ENCODE results near the gene PDE11A. TPM values are rescaled to one million over a fixed set of nuclear protein-coding genes. Genes with fewer than 3 reads are reported as not detected.
"Not testable (repeated sequence)": the region's sequence is repeated elsewhere in the genome, so short reads cannot be mapped to it uniquely, and the experiment has no call there.

Gene PDE11A
- total and polyA plus RNA-seq, 2 experiments from 2014 or later: 1.7 to 3.6 TPM

DNA sequence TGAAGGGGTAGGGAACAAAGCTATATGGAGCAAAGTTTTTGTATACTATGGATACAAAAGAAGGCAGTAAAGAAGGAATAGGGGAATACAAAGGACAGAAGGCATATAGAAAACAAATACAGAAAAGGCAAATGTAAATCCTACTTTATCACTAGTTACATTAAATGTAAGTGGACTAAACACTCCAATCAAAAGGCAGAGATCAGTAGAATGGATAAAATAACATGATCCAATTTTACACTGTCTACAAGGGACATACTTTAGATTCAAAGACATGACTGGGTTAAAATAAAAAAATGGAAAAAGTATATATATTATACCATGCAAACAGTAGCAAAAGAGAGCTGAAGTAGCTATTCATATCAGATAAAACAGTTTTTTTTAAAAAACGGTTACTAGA, 215.0 kb downstream of the PDE11A start:
- Histone ChIP-seq H3K27me3 (no peaks in the 10 kb centered on the region), H3K4me3 (no peak overlapping the region), H3K27ac (no peak overlapping the region), H3K4me1 (ENCODE audit: low read depth) (peaks cover 6% of the 10 kb centered on the region), H3K36me3 (no peaks in the 10 kb centered on the region), H3K9me3 (ENCODE audit: low read depth) (no peaks in the 10 kb centered on the region)
- DNase-seq (ENCODE audit: low read depth in 1 of 2, low spot score in 1 of 2): no peak
- TF ChIP-seq, protein P1, sequence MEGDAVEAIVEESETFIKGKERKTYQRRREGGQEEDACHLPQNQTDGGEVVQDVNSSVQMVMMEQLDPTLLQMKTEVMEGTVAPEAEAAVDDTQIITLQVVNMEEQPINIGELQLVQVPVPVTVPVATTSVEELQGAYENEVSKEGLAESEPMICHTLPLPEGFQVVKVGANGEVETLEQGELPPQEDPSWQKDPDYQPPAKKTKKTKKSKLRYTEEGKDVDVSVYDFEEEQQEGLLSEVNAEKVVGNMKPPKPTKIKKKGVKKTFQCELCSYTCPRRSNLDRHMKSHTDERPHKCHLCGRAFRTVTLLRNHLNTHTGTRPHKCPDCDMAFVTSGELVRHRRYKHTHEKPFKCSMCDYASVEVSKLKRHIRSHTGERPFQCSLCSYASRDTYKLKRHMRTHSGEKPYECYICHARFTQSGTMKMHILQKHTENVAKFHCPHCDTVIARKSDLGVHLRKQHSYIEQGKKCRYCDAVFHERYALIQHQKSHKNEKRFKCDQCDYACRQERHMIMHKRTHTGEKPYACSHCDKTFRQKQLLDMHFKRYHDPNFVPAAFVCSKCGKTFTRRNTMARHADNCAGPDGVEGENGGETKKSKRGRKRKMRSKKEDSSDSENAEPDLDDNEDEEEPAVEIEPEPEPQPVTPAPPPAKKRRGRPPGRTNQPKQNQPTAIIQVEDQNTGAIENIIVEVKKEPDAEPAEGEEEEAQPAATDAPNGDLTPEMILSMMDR (IDR thresholded peaks at IDR 0.05; ENCODE audit: low read depth, low read length): no peak

DNA sequence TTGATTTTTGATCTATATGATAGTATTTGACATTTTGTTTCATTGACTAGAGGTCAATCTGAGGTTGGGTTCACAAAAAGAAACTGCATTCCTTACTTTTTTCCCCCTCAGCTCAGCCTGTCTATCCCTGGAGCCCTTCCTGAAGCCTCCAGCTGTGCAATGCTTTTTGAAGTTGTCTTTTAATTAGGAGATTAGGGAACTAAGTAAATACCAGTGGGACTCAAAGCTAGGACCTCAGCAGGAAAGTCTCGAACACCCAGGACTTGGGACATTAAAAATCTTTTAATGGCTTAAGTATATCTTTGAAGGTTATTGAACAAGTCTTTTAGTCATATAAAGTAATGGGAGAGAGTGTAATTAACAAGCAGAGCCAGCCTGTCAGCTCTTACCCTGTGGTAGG, 220.2 kb downstream of the PDE11A start:
- Histone ChIP-seq H3K9me3 (ENCODE audit: low read depth) (no peaks in the 10 kb centered on the region), H3K27me3 (no peaks in the 10 kb centered on the region), H3K4me3 (no peak overlapping the region), H3K4me1 (ENCODE audit: low read depth) (peaks cover 12% of the 10 kb centered on the region), H3K36me3 (no peaks in the 10 kb centered on the region), H3K27ac (peak overlapping the region; percentile 25)
- TF ChIP-seq, protein P1 (IDR thresholded peaks at IDR 0.05; ENCODE audit: low read depth, low read length): no peak
- no peak for DNase-seq (ENCODE audit: low read depth in 1 of 2, low spot score in 1 of 2)

DNA sequence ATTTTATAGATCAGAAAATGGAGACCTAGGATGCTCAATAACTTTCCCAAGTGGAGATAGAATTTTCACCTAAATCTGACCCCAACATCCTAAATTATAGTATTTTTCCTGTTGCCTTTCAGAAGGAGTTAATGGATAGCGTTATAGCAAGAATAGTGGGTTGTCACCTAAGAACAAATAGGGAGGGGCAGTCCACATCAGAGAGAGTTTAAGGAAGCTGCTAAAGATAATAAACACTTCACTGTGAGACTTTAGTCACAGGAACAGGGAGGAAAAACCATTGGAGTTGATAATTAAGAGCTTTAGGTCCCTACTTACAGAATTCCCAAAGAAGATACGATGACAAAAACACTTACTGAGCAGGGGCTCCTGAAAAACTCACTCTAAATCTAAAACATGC, 229.4 kb downstream of the PDE11A start:
- no peak for DNase-seq (ENCODE audit: low read depth in 1 of 2, low spot score in 1 of 2)
- H3K36me3 ChIP-seq: no peaks in the 10 kb centered on the region
- H3K9me3 ChIP-seq (ENCODE audit: low read depth): no peaks in the 10 kb centered on the region
- TF ChIP-seq, protein P1 (IDR thresholded peaks at IDR 0.05; ENCODE audit: low read depth, low read length): no peak
- H3K27ac ChIP-seq: no peak overlapping the region
- no peak overlapping the region for H3K4me3 ChIP-seq
- H3K27me3 ChIP-seq: no peaks in the 10 kb centered on the region
- no peaks in the 10 kb centered on the region for H3K4me1 ChIP-seq (ENCODE audit: low read depth)

DNA sequence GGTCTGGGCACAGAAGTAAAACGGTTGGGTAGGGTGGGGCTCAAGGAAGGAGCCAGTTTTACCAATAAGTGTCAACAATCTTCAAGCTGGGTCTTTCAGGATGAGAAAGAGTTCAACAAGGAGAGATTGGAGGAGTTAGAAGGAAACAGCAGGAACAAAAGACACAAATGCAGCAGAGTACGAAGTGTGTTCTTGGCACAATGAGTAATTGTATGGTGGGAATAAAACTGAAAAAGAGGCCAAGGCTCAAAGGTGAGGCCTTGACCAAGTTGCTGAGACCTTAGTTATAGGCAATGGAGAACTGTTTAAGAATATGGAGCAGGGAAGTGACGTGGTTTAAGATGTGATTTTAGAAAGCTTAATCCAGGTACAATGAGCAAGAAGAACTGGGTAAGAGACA, 230.3 kb downstream of the PDE11A start:
- Histone ChIP-seq H3K36me3 (no peaks in the 10 kb centered on the region), H3K27me3 (no peaks in the 10 kb centered on the region), H3K27ac (no peak overlapping the region), H3K4me1 (ENCODE audit: low read depth) (no peaks in the 10 kb centered on the region), H3K4me3 (no peak overlapping the region), H3K9me3 (ENCODE audit: low read depth) (no peaks in the 10 kb centered on the region)
- TF ChIP-seq, protein P1 (IDR thresholded peaks at IDR 0.05; ENCODE audit: low read depth, low read length): no peak
- no peak for DNase-seq (ENCODE audit: low read depth in 1 of 2, low spot score in 1 of 2)

DNA sequence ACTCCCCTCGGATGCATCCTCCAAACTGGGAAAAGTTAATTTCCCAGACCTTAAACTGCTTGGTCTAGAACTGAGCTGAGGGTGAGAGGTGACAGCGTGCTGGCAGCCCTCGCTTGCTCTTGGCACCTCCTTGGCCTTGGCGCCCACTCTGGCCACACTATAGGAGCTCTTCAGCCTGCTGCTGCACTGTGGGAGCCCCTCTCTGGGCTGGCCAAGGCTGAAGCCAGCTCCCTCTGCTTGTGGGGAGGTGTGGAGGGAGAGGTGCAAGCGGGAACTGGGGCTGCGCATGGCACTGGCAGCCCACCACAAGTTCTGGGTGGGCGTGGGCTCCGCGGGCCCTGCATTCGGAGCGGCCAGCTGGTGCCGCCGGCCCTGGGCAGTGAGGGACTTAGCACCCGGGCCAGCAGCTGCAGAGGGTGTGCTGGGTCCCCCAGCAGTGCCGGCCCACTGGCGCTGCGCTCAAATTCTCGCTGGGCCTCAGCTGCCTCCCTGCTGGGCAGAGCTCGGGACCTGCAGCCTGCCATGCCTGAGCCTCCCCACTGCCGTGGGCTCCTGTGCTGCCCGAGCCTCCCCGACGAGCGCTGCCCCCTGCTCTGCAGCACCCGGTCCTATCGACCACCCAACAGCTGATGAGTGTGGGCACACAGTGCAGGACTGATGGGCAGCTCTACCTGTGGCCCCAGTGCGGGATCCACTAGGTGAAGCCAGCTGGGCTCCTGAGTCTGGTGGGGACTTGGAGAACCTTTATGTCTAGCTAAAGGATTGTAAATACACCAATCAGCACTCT, 237.0 kb downstream of the PDE11A start:
- H3K27ac ChIP-seq; DNase-seq (ENCODE audit: low read depth in 1 of 2, low spot score in 1 of 2); H3K36me3 ChIP-seq; H3K4me3 ChIP-seq; H3K4me1 ChIP-seq (ENCODE audit: low read depth); H3K9me3 ChIP-seq (ENCODE audit: low read depth); H3K27me3 ChIP-seq: not testable (repeated sequence)

DNA sequence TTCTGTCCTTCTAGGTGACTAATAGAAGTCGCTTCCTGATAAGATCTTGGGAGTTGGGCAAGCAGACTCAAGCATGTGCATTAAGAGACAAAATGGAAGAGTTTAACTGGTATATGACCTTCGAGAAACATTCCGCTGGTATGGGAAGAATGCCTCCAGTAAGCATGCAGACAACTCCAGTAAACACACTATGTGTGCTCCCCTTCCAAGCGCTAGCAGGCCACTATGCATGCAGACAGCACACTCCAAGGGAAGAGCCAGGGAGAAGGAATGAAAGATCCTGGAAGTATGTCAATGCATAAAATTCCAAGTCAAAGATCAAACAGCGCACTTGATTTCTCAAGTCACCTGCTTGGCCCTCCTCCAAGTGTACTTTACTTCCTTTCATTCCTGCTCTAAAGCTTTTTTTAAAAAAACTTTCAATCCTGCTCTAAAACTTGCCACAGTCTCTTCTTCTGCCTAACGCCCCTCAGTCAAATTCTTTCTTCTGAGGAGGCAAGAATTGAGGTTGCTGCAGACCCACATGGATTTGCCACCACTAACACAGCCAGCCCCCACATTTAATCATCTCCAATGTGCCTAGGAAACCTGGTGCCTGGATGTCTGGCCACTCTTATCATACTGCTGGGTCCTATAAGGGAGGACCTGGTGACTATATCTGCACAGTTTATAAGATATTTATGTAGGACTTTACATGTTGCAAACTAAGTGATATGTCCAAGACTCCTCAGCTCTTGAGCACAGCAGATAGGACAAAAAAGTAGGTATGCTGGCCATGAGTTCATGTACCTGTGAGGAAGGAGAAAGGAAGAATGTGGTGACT, 239.8 kb downstream of the PDE11A start:
- no peaks in the 10 kb centered on the region for H3K9me3 ChIP-seq (ENCODE audit: low read depth)
- H3K36me3 ChIP-seq: no peaks in the 10 kb centered on the region
- no peaks in the 10 kb centered on the region for H3K4me1 ChIP-seq (ENCODE audit: low read depth)
- H3K4me3 ChIP-seq: no peak overlapping the region
- no peaks in the 10 kb centered on the region for H3K27me3 ChIP-seq
- TF ChIP-seq, protein P1 (IDR thresholded peaks at IDR 0.05; ENCODE audit: low read depth, low read length): no peak
- H3K27ac ChIP-seq: no peak overlapping the region
- no peak for DNase-seq (ENCODE audit: low read depth in 1 of 2, low spot score in 1 of 2)
